HG03439 (cell line): ENCODE measurements around the gene MEX3D.

Source experiments
- ATAC-seq: cut with Tn5 transposase; IDR thresholded peaks from one replicate; pipeline ENCODE4 v1.9.1; 2021; ENCODE audit warnings: mild to moderate bottlenecking, moderate library complexity; ENCODE audit not compliant: unreplicated experiment

The MEX3D gene

DNA sequence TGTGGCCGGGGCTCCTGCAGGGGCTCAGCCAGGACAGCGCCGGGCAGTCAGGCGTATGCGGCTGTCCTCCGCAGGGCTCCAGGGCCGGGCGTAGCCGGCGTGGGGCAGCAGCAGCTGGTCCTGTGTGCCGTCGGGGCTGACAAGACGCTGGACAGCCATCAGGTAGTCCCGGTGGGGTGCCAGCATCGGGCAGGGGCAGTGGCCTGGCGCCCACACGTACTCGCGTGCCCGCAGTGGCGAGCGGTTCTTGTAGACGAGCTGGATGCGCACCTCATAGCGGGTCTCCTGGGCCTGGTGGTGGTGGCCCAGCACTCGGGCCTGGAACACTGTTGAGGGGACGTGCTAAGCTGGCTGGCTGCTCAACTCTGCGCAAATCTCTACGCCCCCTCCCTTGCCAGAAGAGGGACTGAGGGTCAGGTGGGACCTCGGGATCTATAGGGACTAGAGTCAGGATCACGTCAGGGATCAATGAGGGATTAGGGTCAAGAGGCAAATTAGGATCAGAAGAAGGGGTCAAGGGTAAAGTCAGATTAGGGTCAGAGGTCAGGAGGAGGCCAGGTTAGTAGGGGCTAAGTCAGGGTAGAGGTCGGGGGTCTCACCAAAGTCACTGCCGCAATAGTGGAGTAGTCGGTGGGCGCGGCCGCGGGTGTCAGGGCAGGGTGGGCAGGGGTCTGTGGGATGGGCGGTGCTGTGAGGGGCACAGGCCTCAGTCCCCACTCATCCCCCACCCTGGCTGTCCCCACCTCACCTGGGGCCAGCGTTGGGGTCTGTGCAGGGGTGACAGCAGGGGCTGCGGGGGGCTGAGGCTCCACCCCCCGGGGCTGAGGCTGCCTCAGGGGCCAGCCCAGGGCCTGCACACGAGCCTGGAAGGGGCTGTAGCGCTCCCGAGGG is 61.9 kb downstream of the MEX3D start:
- no peak for ATAC-seq

DNA sequence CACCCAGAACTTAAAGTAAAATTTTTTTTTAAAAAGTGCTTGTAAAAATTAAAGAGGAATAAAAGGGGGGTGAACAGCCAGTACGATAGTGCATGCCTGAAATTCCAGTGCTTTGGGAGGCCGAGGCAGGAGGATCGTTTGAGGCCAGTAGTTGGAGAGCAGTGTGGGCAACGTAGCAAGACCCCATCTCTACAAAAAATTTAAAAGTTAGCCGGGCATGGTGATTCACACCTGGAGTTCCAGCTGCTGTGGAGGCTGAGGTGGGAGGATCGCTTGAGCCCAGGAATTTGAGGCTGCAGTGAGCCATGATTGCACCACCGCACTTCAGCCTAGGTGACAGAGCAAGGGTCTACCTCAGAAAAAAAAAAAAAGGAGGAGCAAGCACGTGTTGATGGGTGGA is 63.1 kb downstream of the MEX3D start:
- ATAC-seq = no peak
